Measurements from ENCODE around the gene TMEM127. TPM values are rescaled to one million over a fixed set of nuclear protein-coding genes. Genes with fewer than 3 reads are reported as not detected.
A peak's percentile ranks its signal among the peaks of the same experiment; 100 is the strongest.

The TMEM127 gene
- total and polyA plus RNA-seq, 2 experiments from 2014 or later: 33.6 to 44.4 TPM

GRCh38 chr2:96203130-96204028, 62.4 kb downstream of the TMEM127 start:
- H2AFZ ChIP-seq: no peak overlapping the region
- H3K9me3 ChIP-seq (ENCODE audit: low read depth): no peaks in the 10 kb centered on the region
- DNase-seq (ENCODE audit: low spot score): no peak
- H3K79me2 ChIP-seq: peaks cover 95% of the 10 kb centered on the region
- WGBS (ENCODE audit: low lambda C conversion rate, missing lambda C conversion rate): 92% methylated on average over 9 of the region's 9 CpGs
- H3K4me1 ChIP-seq (ENCODE audit: insufficient read depth): peaks cover 46% of the 10 kb centered on the region
- H3K9me2 ChIP-seq (replicated peaks; ENCODE audit: insufficient read depth): no peaks in the 10 kb centered on the region
- no peak overlapping the region for H3K4me3 ChIP-seq
- H3K4me2 ChIP-seq: peak overlapping the region; percentile 35
- H4K20me1 ChIP-seq (ENCODE audit: insufficient read depth, poor library complexity, severe bottlenecking): peaks cover 92% of the 10 kb centered on the region
- no peaks in the 10 kb centered on the region for H3K36me3 ChIP-seq (replicated peaks; ENCODE audit: insufficient read depth, low read depth)
- peak overlapping the region; percentile 22 for H3K27ac ChIP-seq
- H3K27me3 ChIP-seq: no peaks in the 10 kb centered on the region
- TF ChIP-seq, protein P1, sequence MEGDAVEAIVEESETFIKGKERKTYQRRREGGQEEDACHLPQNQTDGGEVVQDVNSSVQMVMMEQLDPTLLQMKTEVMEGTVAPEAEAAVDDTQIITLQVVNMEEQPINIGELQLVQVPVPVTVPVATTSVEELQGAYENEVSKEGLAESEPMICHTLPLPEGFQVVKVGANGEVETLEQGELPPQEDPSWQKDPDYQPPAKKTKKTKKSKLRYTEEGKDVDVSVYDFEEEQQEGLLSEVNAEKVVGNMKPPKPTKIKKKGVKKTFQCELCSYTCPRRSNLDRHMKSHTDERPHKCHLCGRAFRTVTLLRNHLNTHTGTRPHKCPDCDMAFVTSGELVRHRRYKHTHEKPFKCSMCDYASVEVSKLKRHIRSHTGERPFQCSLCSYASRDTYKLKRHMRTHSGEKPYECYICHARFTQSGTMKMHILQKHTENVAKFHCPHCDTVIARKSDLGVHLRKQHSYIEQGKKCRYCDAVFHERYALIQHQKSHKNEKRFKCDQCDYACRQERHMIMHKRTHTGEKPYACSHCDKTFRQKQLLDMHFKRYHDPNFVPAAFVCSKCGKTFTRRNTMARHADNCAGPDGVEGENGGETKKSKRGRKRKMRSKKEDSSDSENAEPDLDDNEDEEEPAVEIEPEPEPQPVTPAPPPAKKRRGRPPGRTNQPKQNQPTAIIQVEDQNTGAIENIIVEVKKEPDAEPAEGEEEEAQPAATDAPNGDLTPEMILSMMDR (IDR thresholded peaks at IDR 0.05; ENCODE audit: poor library complexity): no peak
- TF ChIP-seq EZH2phosphoT487 (IDR thresholded peaks at IDR 0.05; ENCODE audit: low read depth, severe bottlenecking, unreplicated experiment): no peak
- TF ChIP-seq EZH2 (IDR thresholded peaks at IDR 0.05; ENCODE audit: borderline replicate concordance): no peak

- Histone ChIP-seq H3K9me2 (replicated peaks; ENCODE audit: insufficient read depth) (no peaks in the 10 kb centered on the region), H3K4me1 (ENCODE audit: insufficient read depth) (peaks cover 46% of the 10 kb centered on the region), H3K27me3 (no peaks in the 10 kb centered on the region), H3K4me2 (no peak overlapping the region), H3K4me3 (no peak overlapping the region), H3K9me3 (ENCODE audit: low read depth) (no peaks in the 10 kb centered on the region), H3K36me3 (replicated peaks; ENCODE audit: insufficient read depth, low read depth) (no peaks in the 10 kb centered on the region), H3K79me2 (peaks cover 98% of the 10 kb centered on the region), H3K27ac (no peak overlapping the region), H4K20me1 (ENCODE audit: insufficient read depth, poor library complexity, severe bottlenecking) (peaks cover 85% of the 10 kb centered on the region), H2AFZ (no peak overlapping the region)
- WGBS (ENCODE audit: low lambda C conversion rate, missing lambda C conversion rate): 79% methylated on average over 4 of the region's 4 CpGs
- no peak for TF ChIP-seq EZH2phosphoT487 (IDR thresholded peaks at IDR 0.05; ENCODE audit: low read depth, severe bottlenecking, unreplicated experiment)
- TF ChIP-seq, protein P1 (IDR thresholded peaks at IDR 0.05; ENCODE audit: poor library complexity): no peak
- TF ChIP-seq EZH2 (IDR thresholded peaks at IDR 0.05; ENCODE audit: borderline replicate concordance): no peak
- no peak for DNase-seq (ENCODE audit: low spot score)
Measured at GRCh38 chr2:96202152-96202854, 63.5 kb downstream of the TMEM127 start.

DNA sequence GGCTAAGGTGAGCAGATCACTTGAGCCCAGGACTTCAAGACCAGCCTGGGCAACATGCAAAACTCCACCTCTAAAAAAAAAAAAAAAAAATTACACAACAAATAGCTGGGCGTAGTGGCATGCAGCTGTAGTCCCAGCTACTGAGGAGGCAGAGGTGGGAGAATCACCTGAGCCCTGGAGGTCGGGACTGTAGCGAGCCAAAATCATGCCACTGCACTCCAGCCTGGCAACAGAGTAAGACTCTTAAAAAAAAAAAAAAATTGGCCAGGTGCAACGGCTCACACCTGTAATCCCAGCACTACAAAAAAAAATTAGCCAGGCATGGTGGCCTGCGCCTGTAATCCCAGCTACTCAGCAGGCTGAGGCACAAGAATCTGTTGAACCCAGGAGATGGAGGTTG, 64.5 kb downstream of the TMEM127 start:
- Histone ChIP-seq H4K20me1 (ENCODE audit: insufficient read depth, poor library complexity, severe bottlenecking) (peaks cover 85% of the 10 kb centered on the region), H3K4me3 (no peak overlapping the region), H3K4me1 (ENCODE audit: insufficient read depth) (peaks cover 39% of the 10 kb centered on the region), H3K4me2 (no peak overlapping the region), H3K36me3 (replicated peaks; ENCODE audit: insufficient read depth, low read depth) (no peaks in the 10 kb centered on the region), H3K9me3 (ENCODE audit: low read depth) (no peaks in the 10 kb centered on the region), H3K9me2 (replicated peaks; ENCODE audit: insufficient read depth) (no peaks in the 10 kb centered on the region), H2AFZ (no peak overlapping the region), H3K79me2 (peaks cover 100% of the 10 kb centered on the region), H3K27me3 (no peaks in the 10 kb centered on the region), H3K27ac (no peak overlapping the region)
- DNase-seq (ENCODE audit: low spot score): no peak
- WGBS (ENCODE audit: low lambda C conversion rate, missing lambda C conversion rate): 82% methylated on average over 5 of the region's 5 CpGs
- no peak for TF ChIP-seq EZH2 (IDR thresholded peaks at IDR 0.05; ENCODE audit: borderline replicate concordance)
- TF ChIP-seq, protein P1 (IDR thresholded peaks at IDR 0.05; ENCODE audit: poor library complexity): no peak
- TF ChIP-seq EZH2phosphoT487 (IDR thresholded peaks at IDR 0.05; ENCODE audit: low read depth, severe bottlenecking, unreplicated experiment): no peak

Data from hepatocyte (in vitro differentiated cells).